Measurements from ENCODE around the gene ZSCAN4.

Gene ZSCAN4

DNA sequence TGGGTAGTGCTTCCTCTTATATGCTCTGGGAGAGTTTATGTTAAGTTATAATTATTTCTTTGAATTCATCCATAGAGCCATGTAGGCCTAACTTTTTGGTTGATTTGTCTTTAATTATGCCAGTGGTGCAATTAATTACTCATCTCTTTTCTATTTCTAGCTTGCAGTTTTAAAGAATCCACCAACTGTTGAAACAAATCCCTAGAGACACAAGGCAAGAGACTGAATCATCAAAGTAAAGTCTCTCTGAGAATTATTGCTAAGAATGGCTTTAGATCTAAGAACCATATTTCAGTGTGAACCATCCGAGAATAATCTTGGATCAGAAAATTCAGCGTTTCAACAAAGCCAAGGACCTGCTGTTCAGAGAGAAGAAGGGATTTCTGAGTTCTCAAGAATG, 7.1 kb downstream of the ZSCAN4 start:
- H2AK5ac ChIP-seq (ENCODE audit: low read depth, low read length) = no peak overlapping the region
- no peak overlapping the region for H2BK5ac ChIP-seq (ENCODE audit: low read length)
- no peak overlapping the region for H3K4me2 ChIP-seq (ENCODE audit: insufficient read depth, low read length, poor library complexity, severe bottlenecking)
- no peak for DNase-seq (ENCODE audit: low spot score)
- peaks cover 0 to 7% (median 0%) of the 10 kb centered on the region in 3 experiments for H3K27me3 ChIP-seq (ENCODE audit: control insufficient read depth in 3 of 3, insufficient read depth in 3 of 3, low read depth in 1 of 3, low read length in 3 of 3)
- no peak overlapping the region for H3K14ac ChIP-seq (ENCODE audit: low read length)
- no peak overlapping the region for H3K9ac ChIP-seq (ENCODE audit: low read depth, low read length, poor library complexity)
- H2BK120ac ChIP-seq (ENCODE audit: low read depth, low read length) = no peak overlapping the region
- H2AFZ ChIP-seq (ENCODE audit: low read length) = no peak overlapping the region
- peaks cover 0 to 4% of the 10 kb centered on the region in 2 donors for H3K9me3 ChIP-seq (replicated peaks in 1 of 2; ENCODE audit: control insufficient read depth in 2 of 2, insufficient read depth in 1 of 2, low read depth in 1 of 2, low read length in 2 of 2)
- WGBS, 2 donors (ENCODE audit: extremely low coverage in 2 of 2, insufficient read length in 2 of 2, insufficient replicate concordance in 1 of 2) = no CpG with 5 or more reads among the region's 2 CpGs
- H3K79me1 ChIP-seq (ENCODE audit: low read depth, low read length) = no peaks in the 10 kb centered on the region
- H3K4ac ChIP-seq (ENCODE audit: low read length) = no peak overlapping the region
- H3K23ac ChIP-seq (ENCODE audit: low read depth, low read length, poor library complexity) = no peak overlapping the region
- H4K8ac ChIP-seq (ENCODE audit: low read depth, low read length) = no peak overlapping the region
- H3K4me1 ChIP-seq (ENCODE audit: control insufficient read depth in 2 of 2, insufficient read depth in 1 of 2, low read depth in 1 of 2, low read length in 2 of 2) = no peaks in the 10 kb centered on the region
- no peak overlapping the region for H3K4me3 ChIP-seq (ENCODE audit: low read length in 2 of 2)
- H2BK12ac ChIP-seq (ENCODE audit: low read length) = no peak overlapping the region
- no peak overlapping the region for H2BK15ac ChIP-seq (ENCODE audit: low read length)
- H3K18ac ChIP-seq (ENCODE audit: low read length) = no peak overlapping the region
- H3K36me3 ChIP-seq (replicated peaks in 1 of 2; ENCODE audit: control insufficient read depth in 2 of 2, insufficient read depth in 2 of 2, low read length in 2 of 2) = no peaks in the 10 kb centered on the region
- no peak overlapping the region for H4K91ac ChIP-seq (ENCODE audit: low read depth, low read length, poor library complexity)
- no peak overlapping the region for H3K27ac ChIP-seq (replicated peaks; ENCODE audit: low read length)

DNA sequence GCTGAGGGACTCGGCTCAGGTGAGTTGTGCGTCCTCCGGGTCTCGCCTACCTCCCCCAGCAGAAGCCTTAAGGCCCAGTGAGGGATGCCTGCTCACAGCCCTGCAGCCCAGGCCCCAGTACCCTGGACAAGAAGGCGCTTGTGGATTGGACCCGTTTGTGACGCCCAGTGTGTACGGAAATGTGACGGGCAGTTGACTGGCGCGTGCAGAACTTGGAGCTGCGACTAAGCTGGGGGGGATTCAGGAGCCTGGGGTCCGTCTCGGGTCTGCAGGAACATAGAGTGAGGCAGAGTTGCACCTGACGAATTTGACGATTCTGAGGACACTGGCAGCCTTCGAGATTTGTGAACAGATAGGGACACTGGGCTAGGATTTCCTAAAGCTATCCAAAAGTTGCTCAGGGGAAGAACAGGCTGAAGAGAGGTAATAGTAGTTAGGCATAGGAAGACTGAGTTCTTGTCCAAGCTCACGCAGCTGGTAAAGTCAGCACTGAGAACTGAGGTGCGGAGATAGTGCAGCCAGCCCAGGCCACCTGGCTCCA, 13.6 kb downstream of the ZSCAN4 start:
- no peak overlapping the region for H2BK15ac ChIP-seq (ENCODE audit: low read length)
- H2BK5ac ChIP-seq (ENCODE audit: low read length) = no peak overlapping the region
- peak overlapping the region; percentile 92 for H3K18ac ChIP-seq (ENCODE audit: low read length)
- H2AK5ac ChIP-seq (ENCODE audit: low read depth, low read length) = peak overlapping the region; percentile 97
- peaks cover 0 to 4% (median 0%) of the 10 kb centered on the region in 3 experiments for H3K27me3 ChIP-seq (ENCODE audit: control insufficient read depth in 3 of 3, insufficient read depth in 3 of 3, low read depth in 1 of 3, low read length in 3 of 3)
- no CpG with 5 or more reads among the region's 19 CpGs for WGBS, 2 donors (ENCODE audit: extremely low coverage in 2 of 2, insufficient read length in 2 of 2, insufficient replicate concordance in 1 of 2)
- H3K27ac ChIP-seq (replicated peaks; ENCODE audit: low read length) = no peak overlapping the region
- peaks cover 47 to 49% of the 10 kb centered on the region in 2 donors for H3K9me3 ChIP-seq (replicated peaks in 1 of 2; ENCODE audit: control insufficient read depth in 2 of 2, insufficient read depth in 1 of 2, low read depth in 1 of 2, low read length in 2 of 2)
- peaks cover 27% of the 10 kb centered on the region for H3K79me1 ChIP-seq (ENCODE audit: low read depth, low read length)
- peak overlapping the region; percentile 3 for H4K91ac ChIP-seq (ENCODE audit: low read depth, low read length, poor library complexity)
- H4K8ac ChIP-seq (ENCODE audit: low read depth, low read length) = peak overlapping the region; percentile 98
- H2BK12ac ChIP-seq (ENCODE audit: low read length) = no peak overlapping the region
- peak overlapping the region; percentile 96 for H3K9ac ChIP-seq (ENCODE audit: low read depth, low read length, poor library complexity)
- peak overlapping the region; percentile 87 for H3K23ac ChIP-seq (ENCODE audit: low read depth, low read length, poor library complexity)
- H2BK120ac ChIP-seq (ENCODE audit: low read depth, low read length) = no peak overlapping the region
- no peak for DNase-seq (ENCODE audit: low spot score)
- H3K4me1 ChIP-seq (ENCODE audit: control insufficient read depth in 2 of 2, insufficient read depth in 1 of 2, low read depth in 1 of 2, low read length in 2 of 2) = peaks cover 2 to 5% of the 10 kb centered on the region in 2 donors
- peak overlapping the region; percentile 81 for H2AFZ ChIP-seq (ENCODE audit: low read length)
- peaks cover 42 to 46% of the 10 kb centered on the region in 2 donors for H3K36me3 ChIP-seq (replicated peaks in 1 of 2; ENCODE audit: control insufficient read depth in 2 of 2, insufficient read depth in 2 of 2, low read length in 2 of 2)
- peak overlapping the region; percentile 81 for H3K4me2 ChIP-seq (ENCODE audit: insufficient read depth, low read length, poor library complexity, severe bottlenecking)
- H3K4ac ChIP-seq (ENCODE audit: low read length) = peak overlapping the region; percentile 53
- no peak overlapping the region for H3K14ac ChIP-seq (ENCODE audit: low read length)
- H3K4me3 ChIP-seq (ENCODE audit: low read length in 2 of 2) = peak overlapping the region; percentile 93 to 99

DNA sequence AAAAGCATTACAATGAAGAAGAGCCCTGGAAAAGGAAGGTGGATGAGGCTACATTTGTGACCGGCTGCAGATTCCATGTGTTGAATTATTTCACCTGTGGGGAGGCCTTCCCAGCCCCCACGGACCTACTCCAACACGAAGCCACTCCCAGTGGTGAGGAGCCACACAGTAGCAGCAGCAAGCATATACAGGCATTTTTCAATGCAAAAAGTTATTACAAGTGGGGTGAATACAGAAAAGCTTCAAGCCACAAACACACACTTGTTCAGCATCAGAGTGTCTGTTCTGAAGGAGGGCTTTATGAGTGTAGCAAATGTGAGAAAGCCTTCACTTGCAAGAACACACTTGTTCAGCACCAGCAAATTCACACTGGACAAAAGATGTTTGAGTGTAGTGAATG, 18.0 kb downstream of the ZSCAN4 start:
- no peak overlapping the region for H2BK12ac ChIP-seq (ENCODE audit: low read length)
- no peak overlapping the region for H2AFZ ChIP-seq (ENCODE audit: low read length)
- no peak overlapping the region for H3K18ac ChIP-seq (ENCODE audit: low read length)
- no peak overlapping the region for H4K91ac ChIP-seq (ENCODE audit: low read depth, low read length, poor library complexity)
- no peak overlapping the region for H3K23ac ChIP-seq (ENCODE audit: low read depth, low read length, poor library complexity)
- H3K4ac ChIP-seq (ENCODE audit: low read length) = no peak overlapping the region
- no peak for DNase-seq (ENCODE audit: low spot score)
- peaks cover 70 to 88% of the 10 kb centered on the region in 2 donors for H3K9me3 ChIP-seq (replicated peaks in 1 of 2; ENCODE audit: control insufficient read depth in 2 of 2, insufficient read depth in 1 of 2, low read depth in 1 of 2, low read length in 2 of 2)
- no CpG with 5 or more reads among the region's 3 CpGs for WGBS, 2 donors (ENCODE audit: extremely low coverage in 2 of 2, insufficient read length in 2 of 2, insufficient replicate concordance in 1 of 2)
- no peaks in the 10 kb centered on the region for H3K27me3 ChIP-seq (ENCODE audit: control insufficient read depth in 3 of 3, insufficient read depth in 3 of 3, low read depth in 1 of 3, low read length in 3 of 3)
- no peak overlapping the region for H3K14ac ChIP-seq (ENCODE audit: low read length)
- no peak overlapping the region for H3K9ac ChIP-seq (ENCODE audit: low read depth, low read length, poor library complexity)
- no peak overlapping the region for H2BK15ac ChIP-seq (ENCODE audit: low read length)
- H2BK120ac ChIP-seq (ENCODE audit: low read depth, low read length) = no peak overlapping the region
- peaks cover 62 to 88% of the 10 kb centered on the region in 2 donors for H3K36me3 ChIP-seq (replicated peaks in 1 of 2; ENCODE audit: control insufficient read depth in 2 of 2, insufficient read depth in 2 of 2, low read length in 2 of 2)
- H3K4me2 ChIP-seq (ENCODE audit: insufficient read depth, low read length, poor library complexity, severe bottlenecking) = no peak overlapping the region
- H3K4me1 ChIP-seq (ENCODE audit: control insufficient read depth in 2 of 2, insufficient read depth in 1 of 2, low read depth in 1 of 2, low read length in 2 of 2) = peaks cover 2 to 5% of the 10 kb centered on the region in 2 donors
- H2AK5ac ChIP-seq (ENCODE audit: low read depth, low read length) = no peak overlapping the region
- H2BK5ac ChIP-seq (ENCODE audit: low read length) = no peak overlapping the region
- H4K8ac ChIP-seq (ENCODE audit: low read depth, low read length) = no peak overlapping the region
- no peak overlapping the region for H3K4me3 ChIP-seq (ENCODE audit: low read length in 2 of 2)
- H3K79me1 ChIP-seq (ENCODE audit: low read depth, low read length) = peaks cover 30% of the 10 kb centered on the region
- H3K27ac ChIP-seq (replicated peaks; ENCODE audit: low read length) = no peak overlapping the region

DNA sequence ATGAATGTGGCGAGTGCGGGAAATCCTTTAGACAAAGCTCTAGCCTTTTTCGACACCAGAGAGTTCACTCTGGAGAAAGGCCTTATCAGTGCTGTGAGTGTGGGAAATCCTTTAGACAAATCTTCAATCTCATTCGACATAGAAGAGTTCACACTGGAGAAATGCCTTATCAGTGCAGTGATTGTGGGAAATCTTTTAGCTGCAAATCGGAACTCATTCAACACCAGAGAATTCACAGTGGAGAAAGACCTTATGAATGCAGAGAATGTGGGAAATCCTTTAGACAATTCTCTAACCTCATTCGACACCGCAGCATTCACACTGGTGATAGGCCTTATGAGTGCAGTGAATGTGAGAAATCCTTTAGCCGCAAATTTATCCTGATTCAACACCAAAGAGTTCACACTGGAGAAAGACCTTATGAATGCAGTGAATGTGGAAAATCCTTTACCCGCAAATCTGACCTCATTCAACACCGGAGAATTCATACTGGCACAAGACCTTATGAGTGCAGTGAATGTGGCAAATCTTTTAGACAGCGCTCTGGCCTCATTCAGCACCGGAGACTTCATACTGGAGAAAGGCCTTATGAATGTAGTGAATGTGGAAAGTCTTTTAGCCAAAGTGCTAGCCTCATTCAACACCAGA, 18.8 kb downstream of the ZSCAN4 start:
- Histone ChIP-seq H3K18ac (ENCODE audit: low read length) (no peak overlapping the region), H3K14ac (ENCODE audit: low read length) (no peak overlapping the region), H3K27ac (replicated peaks; ENCODE audit: low read length) (no peak overlapping the region), H2AFZ (ENCODE audit: low read length) (no peak overlapping the region), H4K91ac (ENCODE audit: low read depth, low read length, poor library complexity) (no peak overlapping the region), H3K27me3 (ENCODE audit: control insufficient read depth in 3 of 3, insufficient read depth in 3 of 3, low read depth in 1 of 3, low read length in 3 of 3) (no peaks in the 10 kb centered on the region), H3K4ac (ENCODE audit: low read length) (no peak overlapping the region), H2BK15ac (ENCODE audit: low read length) (no peak overlapping the region), H3K79me1 (ENCODE audit: low read depth, low read length) (peaks cover 25% of the 10 kb centered on the region), H4K8ac (ENCODE audit: low read depth, low read length) (no peak overlapping the region), H3K4me2 (ENCODE audit: insufficient read depth, low read length, poor library complexity, severe bottlenecking) (no peak overlapping the region), H3K23ac (ENCODE audit: low read depth, low read length, poor library complexity) (no peak overlapping the region), H3K9ac (ENCODE audit: low read depth, low read length, poor library complexity) (no peak overlapping the region), H3K4me1 (ENCODE audit: control insufficient read depth in 2 of 2, insufficient read depth in 1 of 2, low read depth in 1 of 2, low read length in 2 of 2) (peaks cover under 1 to 4% of the 10 kb centered on the region in 2 donors), H3K9me3 (replicated peaks in 1 of 2; ENCODE audit: control insufficient read depth in 2 of 2, insufficient read depth in 1 of 2, low read depth in 1 of 2, low read length in 2 of 2) (peaks cover 70 to 93% of the 10 kb centered on the region in 2 donors), H2BK120ac (ENCODE audit: low read depth, low read length) (no peak overlapping the region), H2BK5ac (ENCODE audit: low read length) (no peak overlapping the region), H3K36me3 (replicated peaks in 1 of 2; ENCODE audit: control insufficient read depth in 2 of 2, insufficient read depth in 2 of 2, low read length in 2 of 2) (peaks cover 62 to 91% of the 10 kb centered on the region in 2 donors), H2BK12ac (ENCODE audit: low read length) (no peak overlapping the region), H3K4me3 (ENCODE audit: low read length in 2 of 2) (no peak overlapping the region), H2AK5ac (ENCODE audit: low read depth, low read length) (no peak overlapping the region)
- DNase-seq (ENCODE audit: low spot score) = no peak
- no CpG with 5 or more reads among the region's 12 CpGs for WGBS, 2 donors (ENCODE audit: extremely low coverage in 2 of 2, insufficient read length in 2 of 2, insufficient replicate concordance in 1 of 2)

All from neuronal stem cell (in vitro differentiated cells).